ENCODE results near the gene LCE1B. TPM values are rescaled to one million over a fixed set of nuclear protein-coding genes. Genes with fewer than 3 reads are reported as not detected.

Gene LCE1B
- total and polyA plus RNA-seq, 2 donors: not detected

DNA sequence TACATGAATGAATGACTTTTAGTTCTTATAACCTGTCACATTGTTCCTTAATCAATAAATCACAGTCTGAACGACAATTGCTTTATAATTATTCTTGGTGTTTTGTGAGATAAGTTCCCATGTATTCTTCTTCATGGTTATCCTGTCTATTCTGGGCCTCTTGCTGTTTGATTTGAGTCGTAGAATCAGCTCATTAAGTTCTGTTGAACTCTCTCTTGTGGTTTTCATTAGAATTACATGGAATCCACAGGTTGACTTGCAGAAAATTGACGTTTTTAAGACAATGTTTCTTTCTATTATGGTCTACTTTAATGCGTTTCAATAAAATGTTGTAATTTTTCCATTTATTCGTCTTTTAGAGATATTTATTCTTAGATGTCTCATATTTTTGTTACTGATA is 11.5 kb downstream of the LCE1B start:
- whole genome bisulfite sequencing: 39% methylated on average over 5 of the region's 5 CpGs
- DNase-seq (ENCODE audit: extremely low spot score): no peak
- Histone ChIP-seq H3K4me1 (ENCODE audit: insufficient read depth) (no peaks in the 10 kb centered on the region), H3K4me3 (ENCODE audit: low read depth, low read length) (no peak overlapping the region), H3K36me3 (ENCODE audit: insufficient read depth) (no peaks in the 10 kb centered on the region), H3K27ac (ENCODE audit: low read depth) (no peak overlapping the region)

GRCh38 chr1:152824964-152825363 is 13.2 kb downstream of the LCE1B start:
- Histone ChIP-seq H3K4me3 (ENCODE audit: low read depth, low read length) (no peak overlapping the region), H3K36me3 (ENCODE audit: insufficient read depth) (no peaks in the 10 kb centered on the region), H3K27ac (ENCODE audit: low read depth) (no peak overlapping the region), H3K4me1 (ENCODE audit: insufficient read depth) (no peaks in the 10 kb centered on the region)
- DNase-seq (ENCODE audit: extremely low spot score): no peak

- 69% methylated on average over 2 of the region's 2 CpGs for WGBS
- no peak for DNase-seq (ENCODE audit: extremely low spot score)
- no peak within 1 kb of the TSS for H3K27ac ChIP-seq (ENCODE audit: low read depth)
- no peaks in the 10 kb centered on the region for H3K4me1 ChIP-seq (ENCODE audit: insufficient read depth)
- no peaks in the 10 kb centered on the region for H3K36me3 ChIP-seq (ENCODE audit: insufficient read depth)
- no peak within 1 kb of the TSS for H3K4me3 ChIP-seq (ENCODE audit: low read depth, low read length)
Measured at GRCh38 chr1:152827173-152827572, 15.4 kb downstream of the LCE1B start, which contains the start of gene LCE1A. Gene LCE1A (plus strand): TSS chr1:152827473. CDS start chr1:152827473, 0 bp downstream.

GRCh38 chr1:152836870-152837269 is 25.1 kb downstream of the LCE1B start:
- Histone ChIP-seq H3K27ac (ENCODE audit: low read depth) (no peak overlapping the region), H3K36me3 (ENCODE audit: insufficient read depth) (no peaks in the 10 kb centered on the region), H3K4me1 (ENCODE audit: insufficient read depth) (no peaks in the 10 kb centered on the region), H3K4me3 (ENCODE audit: low read depth, low read length) (no peak overlapping the region)
- DNase-seq (ENCODE audit: extremely low spot score): no peak
- WGBS: 41% methylated on average over 2 of the region's 2 CpGs

- Histone ChIP-seq H3K4me1 (ENCODE audit: insufficient read depth) (no peaks in the 10 kb centered on the region), H3K4me3 (ENCODE audit: low read depth, low read length) (no peak within 1 kb of the TSS), H3K27ac (ENCODE audit: low read depth) (no peak within 1 kb of the TSS), H3K36me3 (ENCODE audit: insufficient read depth) (no peaks in the 10 kb centered on the region)
- DNase-seq (ENCODE audit: extremely low spot score): no peak
- WGBS: 79% methylated on average over 3 of the region's 3 CpGs
Measured at GRCh38 chr1:152842556-152842955, 30.8 kb downstream of the LCE1B start, which contains the start of gene LCE6A. Gene LCE6A (plus strand): TSS chr1:152842856. CDS start chr1:152843521, 665 bp downstream.

DNA sequence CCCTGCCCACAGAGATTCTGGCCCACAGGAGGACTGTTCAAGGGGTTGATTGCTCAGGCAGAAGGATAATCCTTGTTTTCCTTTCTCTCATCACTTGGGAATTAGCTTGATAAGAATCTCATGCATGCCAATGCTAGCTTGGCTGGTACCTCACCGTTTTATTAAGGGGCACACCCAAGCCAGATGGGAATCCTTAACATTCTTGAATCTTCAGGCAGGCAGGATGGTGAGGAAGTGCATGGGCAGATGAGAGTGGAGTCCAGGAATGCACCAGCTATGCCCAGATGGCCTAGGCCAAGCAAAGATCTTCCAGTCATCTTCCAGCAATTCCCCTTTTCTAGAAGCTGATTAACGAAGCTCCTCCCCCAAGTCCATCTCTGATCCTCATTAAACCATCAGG is 43.9 kb downstream of the LCE1B start:
- DNase-seq (ENCODE audit: extremely low spot score): no peak
- H3K4me1 ChIP-seq (ENCODE audit: insufficient read depth): no peaks in the 10 kb centered on the region
- no peak overlapping the region for H3K27ac ChIP-seq (ENCODE audit: low read depth)
- WGBS: 60% methylated on average over 2 of the region's 2 CpGs
- no peaks in the 10 kb centered on the region for H3K36me3 ChIP-seq (ENCODE audit: insufficient read depth)
- H3K4me3 ChIP-seq (ENCODE audit: low read depth, low read length): no peak overlapping the region

- Histone ChIP-seq H3K4me3 (ENCODE audit: low read depth, low read length) (no peak overlapping the region), H3K4me1 (ENCODE audit: insufficient read depth) (no peaks in the 10 kb centered on the region), H3K36me3 (ENCODE audit: insufficient read depth) (no peaks in the 10 kb centered on the region), H3K27ac (ENCODE audit: low read depth) (no peak overlapping the region)
- WGBS: 60% methylated on average over 1 of the region's 1 CpG
- no peak for DNase-seq (ENCODE audit: extremely low spot score)
Measured at GRCh38 chr1:152858062-152858461, 46.3 kb downstream of the LCE1B start.

- 93% methylated on average over 3 of the region's 3 CpGs for WGBS
- Histone ChIP-seq H3K4me3 (ENCODE audit: low read depth, low read length) (no peak within 1 kb of the TSS), H3K27ac (ENCODE audit: low read depth) (no peak within 1 kb of the TSS), H3K4me1 (ENCODE audit: insufficient read depth) (no peaks in the 10 kb centered on the region), H3K36me3 (ENCODE audit: insufficient read depth) (no peaks in the 10 kb centered on the region)
- DNase-seq (ENCODE audit: extremely low spot score): no peak
Measured at GRCh38 chr1:152859696-152860095, 47.9 kb downstream of the LCE1B start, which contains the start of gene LCE7A. Gene LCE7A (plus strand): TSS chr1:152859996. CDS start chr1:152860698, 702 bp downstream.

DNA sequence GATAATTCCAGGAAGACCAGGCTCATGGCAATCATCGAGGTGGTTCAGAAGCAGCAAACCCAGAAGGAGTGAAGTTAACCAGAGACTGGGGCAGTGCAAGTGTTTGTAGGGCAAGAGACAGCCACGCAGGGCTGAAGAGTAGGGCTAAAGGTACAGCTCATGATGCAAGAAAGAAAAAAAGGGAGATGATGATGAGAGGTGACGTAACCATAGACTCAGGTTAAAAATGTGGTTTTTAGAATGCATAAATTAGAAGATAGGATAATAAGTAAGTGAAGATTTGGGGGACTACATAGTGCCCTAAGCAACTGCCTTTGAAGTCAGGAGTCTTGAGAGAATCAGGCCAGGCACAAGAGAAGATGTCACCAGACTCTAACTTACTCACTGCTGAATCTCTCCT is 48.4 kb downstream of the LCE1B start:
- no peak overlapping the region for H3K4me3 ChIP-seq (ENCODE audit: low read depth, low read length)
- no peaks in the 10 kb centered on the region for H3K4me1 ChIP-seq (ENCODE audit: insufficient read depth)
- WGBS: 81% methylated on average over 3 of the region's 3 CpGs
- DNase-seq (ENCODE audit: extremely low spot score): no peak
- H3K36me3 ChIP-seq (ENCODE audit: insufficient read depth): no peaks in the 10 kb centered on the region
- H3K27ac ChIP-seq (ENCODE audit: low read depth): no peak overlapping the region

DNA sequence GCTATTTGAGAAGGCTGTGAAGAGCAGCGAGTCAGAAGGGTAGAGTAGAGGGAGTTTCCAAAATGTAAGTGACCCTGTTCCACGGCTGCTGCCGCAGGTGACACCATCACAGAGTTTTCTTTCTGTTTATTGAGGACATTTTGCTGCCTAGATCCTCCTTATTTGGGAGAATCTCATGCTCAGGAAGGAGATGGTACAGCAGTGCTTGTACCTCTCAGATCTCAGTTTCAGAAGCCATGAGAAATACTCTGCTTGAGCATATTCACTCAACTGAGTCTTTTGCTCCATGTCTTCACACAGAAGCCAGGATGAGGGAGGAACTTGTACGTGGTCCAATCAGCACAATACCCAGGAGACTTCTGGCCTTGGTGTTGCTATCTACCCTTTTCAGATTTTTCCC is 49.6 kb downstream of the LCE1B start:
- WGBS: 88% methylated on average over 4 of the region's 4 CpGs
- no peak for DNase-seq (ENCODE audit: extremely low spot score)
- Histone ChIP-seq H3K4me3 (ENCODE audit: low read depth, low read length) (no peak overlapping the region), H3K27ac (ENCODE audit: low read depth) (no peak overlapping the region), H3K36me3 (ENCODE audit: insufficient read depth) (no peaks in the 10 kb centered on the region), H3K4me1 (ENCODE audit: insufficient read depth) (no peaks in the 10 kb centered on the region)

Other genes starting within 250 kb of the LCE1B start
- gene LCE3E, start 245.2 kb upstream of the LCE1B start, total RNA-seq: not detected
- gene LCE3E, start 245.2 kb upstream of the LCE1B start, polyA plus RNA-seq: not detected
- not detected for gene LCE3D, start 231.5 kb upstream of the LCE1B start, total RNA-seq
- gene LCE3D, start 231.5 kb upstream of the LCE1B start, polyA plus RNA-seq: not detected
- not detected for gene LCE3C, start 211.7 kb upstream of the LCE1B start, total RNA-seq
- not detected for gene LCE3C, start 211.7 kb upstream of the LCE1B start, polyA plus RNA-seq
- not detected for gene LCE3B, start 198.2 kb upstream of the LCE1B start, total RNA-seq
- not detected for gene LCE3B, start 198.2 kb upstream of the LCE1B start, polyA plus RNA-seq
- not detected for gene LCE3A, start 188.9 kb upstream of the LCE1B start, total RNA-seq
- gene LCE3A, start 188.9 kb upstream of the LCE1B start, polyA plus RNA-seq: not detected
- not detected for gene LCE2D, start 148.6 kb upstream of the LCE1B start, total RNA-seq
- gene LCE2D, start 148.6 kb upstream of the LCE1B start, polyA plus RNA-seq: not detected
- gene LCE2C, start 136.7 kb upstream of the LCE1B start, total RNA-seq: not detected
- gene LCE2C, start 136.7 kb upstream of the LCE1B start, polyA plus RNA-seq: not detected
- gene LCE2B, start 125.8 kb upstream of the LCE1B start, total RNA-seq: not detected
- gene LCE2B, start 125.8 kb upstream of the LCE1B start, polyA plus RNA-seq: not detected
- not detected for gene LCE2A, start 113.6 kb upstream of the LCE1B start, total RNA-seq
- not detected for gene LCE2A, start 113.6 kb upstream of the LCE1B start, polyA plus RNA-seq
- gene LCE4A, start 103.8 kb upstream of the LCE1B start, total RNA-seq: not detected
- not detected for gene LCE4A, start 103.8 kb upstream of the LCE1B start, polyA plus RNA-seq
- not detected for gene KPRP, start 53.9 kb upstream of the LCE1B start, total RNA-seq
- gene KPRP, start 53.9 kb upstream of the LCE1B start, polyA plus RNA-seq: not detected
- not detected for gene LCE1F, start 36.8 kb upstream of the LCE1B start, total RNA-seq
- not detected for gene LCE1F, start 36.8 kb upstream of the LCE1B start, polyA plus RNA-seq
- not detected for gene LCE1E, start 25.7 kb upstream of the LCE1B start, total RNA-seq
- gene LCE1E, start 25.7 kb upstream of the LCE1B start, polyA plus RNA-seq: 0.15 TPM
- not detected for gene LCE1D, start 15.2 kb upstream of the LCE1B start, total RNA-seq
- gene LCE1D, start 15.2 kb upstream of the LCE1B start, polyA plus RNA-seq: not detected
- gene LCE1C, start 5.3 kb upstream of the LCE1B start, total RNA-seq: not detected
- not detected for gene LCE1C, start 5.3 kb upstream of the LCE1B start, polyA plus RNA-seq
- gene LCE1A, start 15.5 kb downstream of the LCE1B start, total RNA-seq: not detected
- not detected for gene LCE1A, start 15.5 kb downstream of the LCE1B start, polyA plus RNA-seq
- not detected for gene LCE6A, start 30.9 kb downstream of the LCE1B start, total RNA-seq
- not detected for gene LCE6A, start 30.9 kb downstream of the LCE1B start, polyA plus RNA-seq
- gene LCE7A, start 48.0 kb downstream of the LCE1B start, total RNA-seq: not detected
- gene LCE7A, start 48.0 kb downstream of the LCE1B start, polyA plus RNA-seq: not detected
- not detected for gene SMCP, start 66.4 kb downstream of the LCE1B start, total RNA-seq
- gene SMCP, start 66.4 kb downstream of the LCE1B start, polyA plus RNA-seq: not detected
- 2.7 TPM for gene IVL, start 96.6 kb downstream of the LCE1B start, total RNA-seq
- 9.5 TPM for gene IVL, start 96.6 kb downstream of the LCE1B start, polyA plus RNA-seq
- not detected for gene SPRR5, start 135.2 kb downstream of the LCE1B start, total RNA-seq
- not detected for gene SPRR5, start 135.2 kb downstream of the LCE1B start, polyA plus RNA-seq
- gene SPRR4, start 158.7 kb downstream of the LCE1B start, total RNA-seq: not detected
- not detected for gene SPRR4, start 158.7 kb downstream of the LCE1B start, polyA plus RNA-seq
- gene SPRR1A, start 172.1 kb downstream of the LCE1B start, total RNA-seq: not detected
- gene SPRR1A, start 172.1 kb downstream of the LCE1B start, polyA plus RNA-seq: not detected
- gene SPRR3, start 189.8 kb downstream of the LCE1B start, total RNA-seq: 10.0 TPM
- 0.65 TPM for gene SPRR3, start 189.8 kb downstream of the LCE1B start, polyA plus RNA-seq
- not detected for gene SPRR1B, start 219.2 kb downstream of the LCE1B start, total RNA-seq
- not detected for gene SPRR1B, start 219.2 kb downstream of the LCE1B start, polyA plus RNA-seq
- gene SPRR2D, start 229.1 kb downstream of the LCE1B start, total RNA-seq: not detected
- gene SPRR2D, start 229.1 kb downstream of the LCE1B start, polyA plus RNA-seq: not detected
- not detected for gene SPRR2A, start 245.5 kb downstream of the LCE1B start, total RNA-seq
- not detected for gene SPRR2A, start 245.5 kb downstream of the LCE1B start, polyA plus RNA-seq

Data from urinary bladder (tissue), 4 donors.